Endothelial cell of umbilical vein (primary cell): ENCODE results near the gene DNAJC2. TPM values are rescaled to one million over a fixed set of nuclear protein-coding genes. Genes with fewer than 3 reads are reported as not detected.
"Not testable (repeated sequence)": the region's sequence is repeated elsewhere in the genome, so short reads cannot be mapped to it uniquely, and the experiment has no call there.

Experiments used
- BruUV-seq: library from RNA; stranded (reverse); fragments of 400-500 nt; replicated peaks from 2 replicates; lab custom pipeline; 2021; lab: Mats Ljungman, UMichigan
- CTCF ChIA-PET: fragments of 300-600, 350-600 bp; sonication (Branson Sonifier 250); formaldehyde crosslinking; loops from one replicate; lab custom pipeline; 2021; ENCODE audit warnings: antibody characterized with exemption, inconsistent platforms; lab: Charles Lee
- POLR2A ChIA-PET: fragments of 300-600, 350-600 bp; sonication (Branson Sonifier 250); formaldehyde crosslinking; loops from one replicate; lab custom pipeline; 2021; ENCODE audit warnings: antibody characterized with exemption, inconsistent platforms; lab: Charles Lee
- DNase-seq: peaks from one replicate; pipeline ENCODE4 v3.0.0-alpha.2; 2011; ENCODE audit warnings: low read depth, low spot score
- FAIRE-seq: peaks from 2 replicates; lab custom pipeline; 2011; peaks lifted over from hg19 to GRCh38; lab: Jason Lieb, UNC
- H2AFZ ChIP-seq: 2 replicates; pipeline ENCODE4 v1.6.0; 2012; ENCODE audit warnings: low read depth, low read length, control low read depth, inconsistent platforms
- H3K27ac ChIP-seq: 2 replicates; pipeline ENCODE4 v1.5.1; 2011; ENCODE audit warnings: low read depth, mild to moderate bottlenecking, control low read depth, low read length, moderate library complexity; ENCODE audit not compliant: insufficient read depth
- H3K27me3 ChIP-seq, 2 experiments: 2 replicates each; pipeline versions ENCODE4 v1.6.0 to v1.6.1; 2011; ENCODE audit warnings: low read length in 2 of 2, mixed read lengths in 1 of 2; ENCODE audit not compliant: control insufficient read depth in 2 of 2, insufficient read depth in 2 of 2
- H3K36me3 ChIP-seq, 2 experiments: 2 replicates in 1 of 2; 3 replicates in 1 of 2; pipeline ENCODE4 v1.5.1; 2011; ENCODE audit warnings: low read length in 2 of 2, mild to moderate bottlenecking in 1 of 2, moderate library complexity in 1 of 2; ENCODE audit not compliant: control insufficient read depth in 2 of 2, insufficient read depth in 2 of 2; ENCODE audit errors: extremely low read depth in 1 of 2
- H3K4me1 ChIP-seq: 3 replicates; pipeline ENCODE4 v1.5.1; 2011; ENCODE audit warnings: mild to moderate bottlenecking, low read length; ENCODE audit not compliant: control insufficient read depth, insufficient read depth; ENCODE audit errors: extremely low read depth
- H3K4me2 ChIP-seq: 2 replicates; pipeline ENCODE4 v1.6.1; 2011; ENCODE audit warnings: low read length, control low read depth, mixed read lengths; ENCODE audit not compliant: insufficient read depth
- H3K4me3 ChIP-seq, 3 experiments: fragments of 200-600 bp in 1 of 3; sonication (generic), shearing (Covaris generic) in 1 of 3; replicated peaks in 1 of 3; 2 replicates each; pipeline ENCODE4 v1.5.1; 2011 to 2016; ENCODE audit warnings: control low read depth in 3 of 3, low read length in 3 of 3, mild to moderate bottlenecking in 2 of 3, inconsistent platforms in 1 of 3, low read depth in 1 of 3, moderate library complexity in 1 of 3; ENCODE audit not compliant: insufficient read depth in 1 of 3
- H3K79me2 ChIP-seq: 2 replicates; pipeline ENCODE4 v1.6.0; 2012; ENCODE audit warnings: low read length, inconsistent platforms; ENCODE audit not compliant: control insufficient read depth, insufficient read depth
- H3K9ac ChIP-seq: replicated peaks from 2 replicates; pipeline ENCODE3; 2011; ENCODE audit warnings: low read length, control low read depth; ENCODE audit not compliant: insufficient read depth; ENCODE audit errors: extremely low read depth
- H3K9me1 ChIP-seq: replicated peaks from 3 replicates; pipeline ENCODE4 v1.6.0; 2011; ENCODE audit warnings: mild to moderate bottlenecking, low read length; ENCODE audit not compliant: control insufficient read depth, insufficient read depth; ENCODE audit errors: extremely low read depth
- H3K9me3 ChIP-seq: replicated peaks from 2 replicates; pipeline ENCODE4 v1.5.1; 2012; ENCODE audit warnings: low read length, inconsistent platforms; ENCODE audit not compliant: control insufficient read depth, insufficient read depth
- H4K20me1 ChIP-seq: replicated peaks from 2 replicates; pipeline ENCODE3; 2011; ENCODE audit warnings: mild to moderate bottlenecking, low read length; ENCODE audit not compliant: control insufficient read depth, insufficient read depth; ENCODE audit errors: extremely low read depth
- dilution Hi-C: fragments of 300-500 bp; cut with MboI; formaldehyde crosslinking; loops from one replicate; pipeline ENCODE4 v1.15.0; 2019; ENCODE audit warnings: low sequenced_read_pairs; ENCODE audit not compliant: extremely low pct_ligation_motif_present
- intact Hi-C: fragments of 100-400 bp; cut with micrococcal nuclease; formaldehyde crosslinking; loops from one replicate; pipeline ENCODE4 v1.10.0; 2022
- polyA plus RNA-seq, 4 experiments: library from polyadenylated mRNA; depleted of rRNA in 3 of 4; stranded (reverse) in 3 of 4; unstranded in 1 of 4; fragments of >200 nt; gene quantifications; 2 replicates each; pipeline versions ENCODE4 v1.2.1 to v1.2.3, GENCODE V29; 2011 to 2012; ENCODE audit warnings: missing spikeins in 1 of 4
- total RNA-seq: library from RNA; stranded (reverse); gene quantifications from 2 replicates; pipeline ENCODE4 v1.2.3, GENCODE V29; 2021

The DNAJC2 gene
- total and polyA plus RNA-seq, 2 donors (not counting 3 experiments of a cell fraction or from before 2014, with no cell fraction given): 8.4 to 36.3 TPM

- H3K4me2 ChIP-seq, H3K9ac ChIP-seq, H3K79me2 ChIP-seq, FAIRE-seq, H3K9me3 ChIP-seq, DNase-seq, H2AFZ ChIP-seq, H3K4me3 ChIP-seq, H3K27ac ChIP-seq, H4K20me1 ChIP-seq, H3K9me1 ChIP-seq, intact Hi-C loops, dilution Hi-C loops, POLR2A ChIA-PET, BruUV-seq, H3K36me3 ChIP-seq, H3K4me1 ChIP-seq, H3K27me3 ChIP-seq: not testable (repeated sequence)
- CTCF ChIA-PET: interaction anchor here (0.5 kb wide), 1 partner anchor 975 kb away, joined by 3 read pairs; no protein-coding TSS in a partner anchor
Measured at GRCh38 chr7:103282802-103283427, 61.7 kb downstream of the DNAJC2 start.

DNA sequence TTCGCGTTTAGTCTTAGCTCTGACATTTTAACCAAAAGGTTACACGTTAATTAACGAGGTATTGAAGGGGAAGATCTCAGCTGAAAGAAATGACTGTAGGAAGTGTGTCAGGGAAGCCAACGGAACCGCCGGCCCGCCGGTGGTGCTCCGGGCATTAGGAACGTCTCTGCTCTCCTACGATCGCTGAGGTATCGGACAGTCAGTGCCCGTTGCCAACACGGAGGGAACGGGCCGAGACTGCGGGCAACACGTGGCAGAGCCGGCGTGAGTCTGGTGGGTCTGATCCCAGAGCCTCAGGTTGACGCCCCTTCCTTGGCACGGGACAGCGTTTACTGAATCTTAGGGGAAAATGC lies 63.8 kb downstream of the DNAJC2 start:
- H3K4me3 ChIP-seq: peak overlapping the region; percentile 41 to 52 (median 44)
- dilution Hi-C loops: not testable (repeated sequence)

More for the DNA sequence above, 63.8 kb downstream of the DNAJC2 start:
- H3K36me3 ChIP-seq, H3K9me3 ChIP-seq, H3K27ac ChIP-seq, H4K20me1 ChIP-seq, H3K79me2 ChIP-seq, FAIRE-seq, H3K9ac ChIP-seq, H3K9me1 ChIP-seq, H3K27me3 ChIP-seq, POLR2A ChIA-PET, BruUV-seq, H3K4me1 ChIP-seq: not testable (repeated sequence)
- intact Hi-C loops: loop anchor here (2.0 kb wide), 1 partner anchor 16 kb away; the partner anchor contains the start of gene PMPCB
- peak overlapping the region; percentile 99 for H2AFZ ChIP-seq
- peak; percentile 17 for DNase-seq
- H3K4me2 ChIP-seq: peak overlapping the region; percentile 85
- CTCF ChIA-PET: interaction anchor here (0.8 kb wide), 1 partner anchor 126 kb away, joined by 3 read pairs; no protein-coding TSS in a partner anchor
